ENCODE measurements around the gene STRAP. TPM values are rescaled to one million over a fixed set of nuclear protein-coding genes. Genes with fewer than 3 reads are reported as not detected.
A peak's percentile ranks its signal among the peaks of the same experiment; 100 is the strongest.

The STRAP gene
- total and polyA plus RNA-seq, 2 of the 13 experiments (the other 11 are each of a cell fraction or from before 2014, with no cell fraction given), result 66.9 to 118 TPM

DNA sequence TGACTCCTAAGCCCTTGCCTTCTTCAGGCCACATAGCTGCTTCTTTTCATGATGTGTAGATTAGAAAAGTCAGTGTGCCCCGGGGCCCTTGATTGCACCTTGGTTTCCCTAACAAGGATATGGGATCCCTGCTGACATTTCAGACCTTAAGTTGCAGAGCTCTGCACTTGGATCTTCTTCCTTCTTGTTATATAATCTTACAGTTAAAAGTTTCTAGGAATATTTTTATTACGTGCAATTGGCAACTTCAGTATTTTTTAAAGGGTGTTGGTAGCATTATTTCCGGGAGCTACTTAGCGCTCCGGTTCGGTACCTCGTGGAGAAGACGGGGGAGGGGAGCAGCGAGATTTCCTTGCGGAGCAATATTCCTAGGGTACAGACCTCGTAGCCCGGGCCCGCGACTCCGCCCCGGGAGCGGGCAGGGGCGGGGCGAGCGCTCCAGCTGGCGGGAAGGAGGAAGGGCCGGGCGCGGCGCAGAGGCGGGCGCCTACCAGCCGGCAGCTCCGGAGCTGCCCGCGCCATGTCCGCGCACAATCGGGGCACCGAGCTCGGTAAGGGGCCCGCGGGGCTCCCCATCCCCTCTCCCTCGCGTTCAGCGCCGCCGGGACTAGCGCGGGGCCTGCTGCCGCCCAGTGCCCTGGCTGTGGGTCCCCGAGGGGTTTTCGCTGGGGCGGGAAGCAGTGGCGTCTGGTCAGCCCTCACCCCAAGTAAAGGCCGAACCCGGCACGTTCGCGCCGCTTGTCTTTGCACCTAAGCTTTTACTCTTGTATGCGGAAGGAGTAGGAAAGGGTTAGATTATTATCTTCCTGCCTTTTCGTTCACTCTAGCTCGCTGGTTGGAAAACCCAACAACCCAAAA, 28.9 kb downstream of the STRAP start, which contains the start of gene DERA (continued):
- no peak for TF ChIP-seq ZXDC (CRISPR knock-in tag; IDR thresholded peaks at IDR 0.05)
- no peak for TF ChIP-seq HNRNPUL1 (IDR thresholded peaks at IDR 0.05; ENCODE audit: low read depth, low read length)
- no peak for TF ChIP-seq ZNF773 (CRISPR knock-in tag; IDR thresholded peaks at IDR 0.05; ENCODE audit: borderline replicate concordance)
- TF ChIP-seq RFX5 (IDR thresholded peaks at IDR 0.05; ENCODE audit: low read depth, low read length), result no peak
- TF ChIP-seq, protein P1, sequence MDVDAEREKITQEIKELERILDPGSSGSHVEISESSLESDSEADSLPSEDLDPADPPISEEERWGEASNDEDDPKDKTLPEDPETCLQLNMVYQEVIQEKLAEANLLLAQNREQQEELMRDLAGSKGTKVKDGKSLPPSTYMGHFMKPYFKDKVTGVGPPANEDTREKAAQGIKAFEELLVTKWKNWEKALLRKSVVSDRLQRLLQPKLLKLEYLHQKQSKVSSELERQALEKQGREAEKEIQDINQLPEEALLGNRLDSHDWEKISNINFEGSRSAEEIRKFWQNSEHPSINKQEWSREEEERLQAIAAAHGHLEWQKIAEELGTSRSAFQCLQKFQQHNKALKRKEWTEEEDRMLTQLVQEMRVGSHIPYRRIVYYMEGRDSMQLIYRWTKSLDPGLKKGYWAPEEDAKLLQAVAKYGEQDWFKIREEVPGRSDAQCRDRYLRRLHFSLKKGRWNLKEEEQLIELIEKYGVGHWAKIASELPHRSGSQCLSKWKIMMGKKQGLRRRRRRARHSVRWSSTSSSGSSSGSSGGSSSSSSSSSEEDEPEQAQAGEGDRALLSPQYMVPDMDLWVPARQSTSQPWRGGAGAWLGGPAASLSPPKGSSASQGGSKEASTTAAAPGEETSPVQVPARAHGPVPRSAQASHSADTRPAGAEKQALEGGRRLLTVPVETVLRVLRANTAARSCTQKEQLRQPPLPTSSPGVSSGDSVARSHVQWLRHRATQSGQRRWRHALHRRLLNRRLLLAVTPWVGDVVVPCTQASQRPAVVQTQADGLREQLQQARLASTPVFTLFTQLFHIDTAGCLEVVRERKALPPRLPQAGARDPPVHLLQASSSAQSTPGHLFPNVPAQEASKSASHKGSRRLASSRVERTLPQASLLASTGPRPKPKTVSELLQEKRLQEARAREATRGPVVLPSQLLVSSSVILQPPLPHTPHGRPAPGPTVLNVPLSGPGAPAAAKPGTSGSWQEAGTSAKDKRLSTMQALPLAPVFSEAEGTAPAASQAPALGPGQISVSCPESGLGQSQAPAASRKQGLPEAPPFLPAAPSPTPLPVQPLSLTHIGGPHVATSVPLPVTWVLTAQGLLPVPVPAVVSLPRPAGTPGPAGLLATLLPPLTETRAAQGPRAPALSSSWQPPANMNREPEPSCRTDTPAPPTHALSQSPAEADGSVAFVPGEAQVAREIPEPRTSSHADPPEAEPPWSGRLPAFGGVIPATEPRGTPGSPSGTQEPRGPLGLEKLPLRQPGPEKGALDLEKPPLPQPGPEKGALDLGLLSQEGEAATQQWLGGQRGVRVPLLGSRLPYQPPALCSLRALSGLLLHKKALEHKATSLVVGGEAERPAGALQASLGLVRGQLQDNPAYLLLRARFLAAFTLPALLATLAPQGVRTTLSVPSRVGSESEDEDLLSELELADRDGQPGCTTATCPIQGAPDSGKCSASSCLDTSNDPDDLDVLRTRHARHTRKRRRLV (CRISPR knock-in tag; IDR thresholded peaks at IDR 0.05), result no peak
- TF ChIP-seq ZFX (CRISPR knock-in tag; IDR thresholded peaks at IDR 0.05; ENCODE audit: low read depth), result peak; percentile 80
- TF ChIP-seq, protein P2, sequence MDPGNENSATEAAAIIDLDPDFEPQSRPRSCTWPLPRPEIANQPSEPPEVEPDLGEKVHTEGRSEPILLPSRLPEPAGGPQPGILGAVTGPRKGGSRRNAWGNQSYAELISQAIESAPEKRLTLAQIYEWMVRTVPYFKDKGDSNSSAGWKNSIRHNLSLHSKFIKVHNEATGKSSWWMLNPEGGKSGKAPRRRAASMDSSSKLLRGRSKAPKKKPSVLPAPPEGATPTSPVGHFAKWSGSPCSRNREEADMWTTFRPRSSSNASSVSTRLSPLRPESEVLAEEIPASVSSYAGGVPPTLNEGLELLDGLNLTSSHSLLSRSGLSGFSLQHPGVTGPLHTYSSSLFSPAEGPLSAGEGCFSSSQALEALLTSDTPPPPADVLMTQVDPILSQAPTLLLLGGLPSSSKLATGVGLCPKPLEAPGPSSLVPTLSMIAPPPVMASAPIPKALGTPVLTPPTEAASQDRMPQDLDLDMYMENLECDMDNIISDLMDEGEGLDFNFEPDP (CRISPR knock-in tag; conservative IDR thresholded peaks at IDR 0.05), result no peak
- TF ChIP-seq HNRNPK (IDR thresholded peaks at IDR 0.05; ENCODE audit: low read depth, low read length, poor library complexity, severe bottlenecking), result peak; percentile 88
- no peak for TF ChIP-seq HMG20B (CRISPR knock-in tag; conservative IDR thresholded peaks at IDR 0.05)
- TF ChIP-seq NFE2L2 (IDR thresholded peaks at IDR 0.05; ENCODE audit: low read length), result no peak
- TF ChIP-seq EZH2 (conservative IDR thresholded peaks at IDR 0.05; ENCODE audit: low read depth, low read length), result no peak
- TF ChIP-seq HOXA7 (CRISPR knock-in tag; IDR thresholded peaks at IDR 0.05), result no peak
- TF ChIP-seq ZNF772 (CRISPR knock-in tag; IDR thresholded peaks at IDR 0.05), result 0 out of 2 replicates have a peak, but pooled peaks have one; percentile 26
- peak; percentile 57; the same call in 1 of the 2 replicates for TF ChIP-seq ZNF441 (CRISPR knock-in tag; IDR thresholded peaks at IDR 0.05; ENCODE audit: borderline replicate concordance)
- TF ChIP-seq LBX2 (CRISPR knock-in tag; IDR thresholded peaks at IDR 0.05; ENCODE audit: borderline replicate concordance), result no peak
- no peak for TF ChIP-seq ZFP36L1 (CRISPR knock-in tag; IDR thresholded peaks at IDR 0.05)
- no peak for TF ChIP-seq ZFP36 (IDR thresholded peaks at IDR 0.05; ENCODE audit: borderline replicate concordance, low read depth, low read length, partially characterized antibody)
- no peak for TF ChIP-seq PHF5A (CRISPR knock-in tag; IDR thresholded peaks at IDR 0.05; ENCODE audit: low read depth, unreplicated experiment)
- no peak for TF ChIP-seq RFX3 (CRISPR knock-in tag; IDR thresholded peaks at IDR 0.05)

All from HepG2 (cell line).